GM19372 (cell line): ENCODE measurements around the gene TMUB2.

Source experiments
- ATAC-seq: cut with Tn5 transposase; IDR thresholded peaks from one replicate; pipeline ENCODE4 v1.9.1; 2021; ENCODE audit warnings: mild to moderate bottlenecking, low read depth, moderate library complexity; ENCODE audit not compliant: unreplicated experiment

TMUB2 gene

GRCh38 chr17:44176257-44176656, 10.5 kb upstream of the TMUB2 start:
- no peak for ATAC-seq

- ATAC-seq, result no peak
Measured at GRCh38 chr17:44176671-44177501, 9.9 kb upstream of the TMUB2 start.

GRCh38 chr17:44177640-44178039, 9.1 kb upstream of the TMUB2 start:
- no peak for ATAC-seq

DNA sequence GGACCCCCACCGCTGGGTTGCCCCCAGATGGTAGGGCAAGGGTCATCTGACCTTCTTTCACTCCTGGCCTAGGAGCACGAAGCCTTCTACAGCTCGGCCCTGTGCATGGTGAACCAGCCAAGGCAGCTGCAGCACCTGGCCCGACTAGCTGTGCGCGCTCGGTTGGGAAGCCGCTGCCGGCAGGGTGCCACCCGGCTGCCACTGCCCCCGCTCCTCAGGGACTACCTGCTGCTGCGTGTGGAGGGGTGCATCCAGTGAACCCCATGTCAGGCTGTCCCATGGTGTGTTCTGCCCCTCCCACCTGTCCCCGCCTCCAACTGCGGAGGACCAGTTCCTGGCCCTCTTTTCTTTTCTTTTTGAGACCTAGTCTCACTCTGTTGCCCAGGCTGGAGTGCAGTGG, 8.6 kb upstream of the TMUB2 start:
- ATAC-seq, result no peak

DNA sequence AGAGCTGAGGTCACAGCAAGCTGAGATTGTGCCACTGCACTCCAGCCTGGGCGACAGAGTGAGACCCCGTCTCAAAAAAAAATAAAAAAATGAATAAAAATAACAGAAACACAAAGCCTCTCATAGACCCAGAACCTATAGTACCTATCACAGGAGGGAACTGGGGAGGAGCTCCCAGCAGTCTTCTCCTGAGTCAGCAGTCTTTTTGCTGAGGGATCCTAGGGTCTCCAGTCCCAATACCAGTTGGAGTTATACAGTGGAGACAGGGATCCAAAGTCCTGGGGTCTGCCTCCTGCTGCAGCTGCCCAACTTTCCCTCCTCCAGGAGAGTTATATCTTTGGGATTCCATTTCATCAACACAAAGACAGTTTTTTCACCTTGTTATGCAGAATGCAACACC, 3.7 kb upstream of the TMUB2 start:
- ATAC-seq, result no peak

GRCh38 chr17:44184212-44184810, 2.5 kb upstream of the TMUB2 start:
- ATAC-seq, result no peak

DNA sequence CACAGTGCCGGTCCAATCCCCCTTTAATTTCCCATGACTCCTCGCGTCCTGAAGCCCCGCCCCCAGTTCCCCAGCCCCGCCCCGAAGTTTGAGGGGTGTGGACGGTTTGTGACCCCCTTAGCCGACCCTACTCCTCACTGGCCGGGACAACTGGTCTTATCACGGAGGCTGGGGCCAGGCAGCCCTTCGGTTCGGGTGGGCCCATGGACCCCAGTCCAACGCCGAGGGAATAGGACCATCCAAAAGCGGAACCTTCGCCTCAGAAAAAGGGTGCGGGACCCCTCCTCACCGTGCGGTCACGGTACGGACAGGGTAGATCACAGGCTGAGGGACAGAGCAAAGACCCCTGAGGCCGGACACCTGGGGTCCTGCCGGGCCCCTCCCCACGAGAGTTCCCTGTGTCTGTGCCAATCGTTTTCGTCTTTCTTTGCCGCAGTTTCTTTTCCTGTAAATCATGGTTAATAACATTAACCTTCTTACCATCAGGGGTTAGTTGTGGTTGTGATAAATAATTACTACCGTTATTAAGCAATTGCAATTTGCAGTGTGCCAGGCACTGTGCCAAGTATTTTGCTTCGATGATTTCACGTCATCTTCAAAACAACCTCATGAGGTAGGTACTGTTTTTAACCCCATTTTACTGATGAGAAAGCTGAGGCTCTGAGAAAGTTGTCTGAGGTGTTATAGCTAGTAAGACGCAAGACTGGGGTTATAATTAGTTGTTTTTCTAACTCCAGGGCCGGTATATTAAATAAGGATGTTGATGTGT, 543 bp downstream of the TMUB2 start:
- peak; percentile 39 for ATAC-seq

- ATAC-seq, result no peak
Measured at GRCh38 chr17:44188576-44189403, 2.0 kb downstream of the TMUB2 start.

- ATAC-seq, result no peak
Measured at GRCh38 chr17:44190481-44190880, 3.7 kb downstream of the TMUB2 start.

DNA sequence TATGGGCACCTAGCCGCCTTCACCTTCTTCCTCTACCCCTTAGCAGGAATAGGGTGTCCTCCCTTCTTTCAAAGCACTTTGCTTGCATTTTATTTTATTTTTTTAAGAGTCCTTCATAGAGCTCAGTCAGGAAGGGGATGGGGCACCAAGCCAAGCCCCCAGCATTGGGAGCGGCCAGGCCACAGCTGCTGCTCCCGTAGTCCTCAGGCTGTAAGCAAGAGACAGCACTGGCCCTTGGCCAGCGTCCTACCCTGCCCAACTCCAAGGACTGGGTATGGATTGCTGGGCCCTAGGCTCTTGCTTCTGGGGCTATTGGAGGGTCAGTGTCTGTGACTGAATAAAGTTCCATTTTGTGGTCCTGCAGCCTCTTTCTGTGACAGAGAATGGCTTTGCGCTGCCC, 4.6 kb downstream of the TMUB2 start:
- no peak for ATAC-seq

- no peak for ATAC-seq
Measured at GRCh38 chr17:44191941-44192496, 5.2 kb downstream of the TMUB2 start.

DNA sequence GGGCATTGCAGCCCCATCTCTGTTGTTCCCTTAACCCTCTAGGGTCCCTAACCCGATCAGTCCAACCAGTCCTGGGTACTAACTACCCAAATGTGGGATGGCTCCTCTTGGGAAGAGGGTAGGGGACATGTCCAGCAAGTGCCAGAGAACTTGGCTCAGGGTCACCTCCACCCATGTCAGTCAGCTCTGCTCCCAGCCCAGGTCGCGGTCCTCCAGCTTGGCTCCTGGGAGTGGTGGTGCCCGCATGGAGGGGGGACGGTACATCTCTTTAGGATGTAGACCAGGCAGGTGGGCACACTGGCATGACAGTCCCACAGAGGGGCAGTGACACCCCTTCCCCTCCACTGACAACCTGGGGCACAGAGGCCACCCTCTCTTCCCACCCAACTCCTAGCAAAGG, 6.0 kb downstream of the TMUB2 start:
- no peak for ATAC-seq

DNA sequence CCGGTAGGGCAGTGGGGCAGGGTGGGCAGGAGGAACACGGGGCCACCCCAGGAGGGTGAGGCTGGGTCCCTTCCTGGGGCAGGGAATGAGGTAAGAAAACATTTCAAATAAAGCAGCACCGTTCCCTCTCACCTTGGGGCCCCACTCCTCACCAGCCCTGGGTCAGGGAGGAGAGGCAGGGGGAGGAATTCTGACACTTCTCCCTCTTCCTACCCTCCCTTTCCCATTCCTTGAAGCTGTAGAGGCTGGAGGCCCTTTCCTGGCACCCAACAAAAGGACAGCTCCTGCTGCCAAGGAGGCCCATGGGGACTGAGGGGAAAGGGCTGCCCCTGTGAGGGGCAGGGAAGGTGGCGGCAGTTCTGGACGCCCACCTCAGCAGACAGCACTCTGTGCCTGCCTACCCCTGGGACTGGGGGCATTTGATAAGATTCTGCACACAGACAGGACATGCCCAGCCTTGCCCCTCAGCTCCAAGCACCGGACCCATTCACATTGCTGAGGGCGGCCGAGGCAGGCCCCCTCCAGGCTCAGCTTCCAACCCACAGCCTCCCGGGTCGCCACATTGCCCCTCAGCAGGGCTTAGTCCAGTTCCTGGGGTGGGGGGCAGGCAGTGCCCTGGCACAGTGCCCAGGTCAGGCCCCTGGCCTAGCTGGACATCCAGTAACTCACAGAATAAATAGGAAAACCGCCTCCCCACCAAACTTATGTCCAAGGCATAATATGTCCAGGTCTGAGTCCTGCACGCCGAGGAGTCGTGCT, 6.7 kb downstream of the TMUB2 start:
- ATAC-seq, result no peak

GRCh38 chr17:44197107-44197506, 10.3 kb downstream of the TMUB2 start:
- no peak for ATAC-seq

DNA sequence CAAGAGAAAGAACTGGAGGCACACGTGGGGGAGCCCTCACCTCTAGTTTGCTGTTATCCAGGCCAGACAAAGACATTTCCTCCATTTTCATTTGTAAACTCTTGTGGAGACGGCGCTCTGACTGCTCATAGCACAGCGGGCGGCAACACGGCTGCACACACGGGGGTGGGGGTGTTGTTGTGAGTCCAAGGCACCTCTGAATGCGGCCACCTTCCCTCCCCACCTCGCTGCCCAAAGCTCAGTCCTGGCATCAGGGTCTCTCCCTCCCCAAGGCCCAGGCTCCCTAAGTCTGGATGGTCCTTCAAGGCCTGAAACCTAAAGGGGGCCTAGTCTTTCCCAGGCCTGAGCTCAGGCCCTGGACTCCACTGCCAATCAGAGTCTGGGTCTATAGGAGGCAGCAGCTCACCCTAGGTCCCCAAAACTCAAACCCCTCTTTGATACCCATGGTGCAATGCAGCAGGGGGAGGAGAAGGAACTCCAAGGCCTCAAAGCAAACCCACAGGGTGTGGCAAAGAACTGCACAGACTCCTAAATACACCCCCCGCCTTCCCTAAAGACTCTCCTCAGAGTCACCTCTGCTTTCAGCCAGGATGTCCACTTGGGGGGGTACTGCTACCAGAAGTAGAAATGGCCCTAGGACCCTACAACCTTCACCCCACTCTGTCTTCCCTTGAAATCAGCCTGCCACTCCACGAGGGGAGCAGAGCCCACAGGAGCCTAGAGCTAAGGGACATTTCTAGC, 11.4 kb downstream of the TMUB2 start:
- ATAC-seq, result no peak

GRCh38 chr17:44198721-44199552, 12.2 kb downstream of the TMUB2 start:
- peak; percentile 17 for ATAC-seq

GRCh38 chr17:44199553-44200477, 13.0 kb downstream of the TMUB2 start, which contains the start of gene ATXN7L3:
ATXN7L3 (minus strand) TSS chr17:44199884; CDS start chr17:44198070, 1,814 bp downstream.
- ATAC-seq, result peak; percentile 71
